Activated CD8-positive, alpha-beta memory T cell treated with anti-CD3 and anti-CD28 coated beads, Interleukin-2, amount 10 ng/mL, durations not matched to agents 7 days and 5 days (primary cell): ENCODE data around the gene GABRG3. TPM values are rescaled to one million over a fixed set of nuclear protein-coding genes. Genes with fewer than 3 reads are reported as not detected.

Source experiments
- ATAC-seq: fragments of 150-1000 bp; cut with Tn5 transposase; one replicate; pipeline ENCODE4 v1.10.0; 2021; ENCODE audit warnings: moderate library complexity
- CTCF ChIA-PET: fragments of 350-600 bp; sonication (Branson Sonifier 250); formaldehyde crosslinking; loops from one replicate; lab custom pipeline; 2021; ENCODE audit warnings: antibody characterized with exemption; lab: Charles Lee
- DNase-seq: peaks from one replicate; pipeline ENCODE4 v3.0.0-alpha.2; 2020
- H3K27ac Mint-ChIP-seq: one replicate; pipeline ENCODE4 v1.8.0; 2021; ENCODE audit warnings: mild to moderate bottlenecking, mixed read lengths
- H3K27me3 Mint-ChIP-seq: one replicate; pipeline ENCODE4 v1.8.0; 2021; ENCODE audit warnings: mixed read lengths
- H3K36me3 Mint-ChIP-seq: one replicate; pipeline ENCODE4 v1.8.0; 2021; ENCODE audit warnings: mild to moderate bottlenecking, mixed read lengths
- H3K4me1 Mint-ChIP-seq: one replicate; pipeline ENCODE4 v1.8.0; 2021; ENCODE audit warnings: mixed read lengths
- H3K4me3 Mint-ChIP-seq: one replicate; pipeline ENCODE4 v1.8.0; 2021; ENCODE audit warnings: mild to moderate bottlenecking, moderate library complexity, mixed read lengths
- H3K9me3 Mint-ChIP-seq: one replicate; pipeline ENCODE4 v1.8.0; 2022; ENCODE audit warnings: low read depth, mixed read lengths
- total RNA-seq, 2 experiments: library from RNA; stranded (reverse); gene quantifications; one replicate each; pipeline ENCODE4 v1.2.3, GENCODE V29; 2021

GABRG3 gene
- total RNA-seq, 2 experiments from 2014 or later = not detected

DNA sequence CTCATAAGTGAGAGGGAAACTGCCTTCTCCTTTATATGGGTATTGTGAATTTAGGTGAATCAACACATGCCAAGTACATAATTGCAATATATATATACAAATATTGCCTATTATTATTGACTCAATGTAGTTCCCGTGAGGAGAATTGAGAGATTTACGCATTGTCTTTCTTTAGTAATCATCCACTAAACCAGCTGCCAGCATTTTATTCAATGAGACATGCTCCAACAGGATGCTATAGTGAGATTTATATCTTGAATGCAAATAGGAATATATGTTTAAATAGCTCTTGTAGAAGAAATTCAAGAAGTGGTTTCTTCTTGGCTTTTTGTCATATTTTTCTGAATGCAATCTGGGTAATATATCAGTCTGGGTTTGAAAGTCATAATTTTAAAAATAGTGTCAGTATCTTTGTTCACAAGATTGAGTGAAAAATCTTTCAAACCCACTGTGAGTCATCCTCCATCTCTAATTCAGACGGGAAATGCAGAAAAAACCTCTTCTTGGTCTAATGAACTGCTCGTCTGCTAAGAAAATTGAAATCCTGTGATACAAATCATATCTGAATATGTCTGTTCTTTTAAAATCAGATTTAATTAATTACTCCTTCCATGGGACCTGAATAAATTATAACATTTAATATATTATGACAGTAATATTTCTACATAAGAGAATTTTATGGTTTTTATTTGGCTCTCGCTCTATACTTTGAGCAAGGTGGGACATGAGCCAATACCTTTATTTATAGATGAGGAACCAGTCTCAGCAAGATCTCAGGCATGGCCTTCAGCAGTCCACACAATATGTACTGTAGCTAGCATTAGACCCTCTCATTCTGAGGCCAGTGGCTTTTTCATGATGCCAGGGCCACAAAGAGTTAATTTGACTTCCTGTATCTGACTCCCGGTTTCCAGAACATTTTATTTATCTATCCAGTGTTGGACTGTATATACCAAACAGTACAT is 516.0 kb downstream of the GABRG3 start:
- no peaks in the 10 kb centered on the region for H3K4me1 Mint-ChIP-seq
- ATAC-seq (no peak), DNase-seq (no peak)
- no peak overlapping the region for H3K4me3 Mint-ChIP-seq
- CTCF ChIA-PET = no interaction called here
- H3K36me3 Mint-ChIP-seq = no peaks in the 10 kb centered on the region
- H3K27me3 Mint-ChIP-seq = no peaks in the 10 kb centered on the region
- no peak overlapping the region for H3K27ac Mint-ChIP-seq
- H3K9me3 Mint-ChIP-seq = peaks cover 2% of the 10 kb centered on the region

- no peaks in the 10 kb centered on the region for H3K4me1 Mint-ChIP-seq
- CTCF ChIA-PET = no interaction called here
- H3K9me3 Mint-ChIP-seq = peaks cover 2% of the 10 kb centered on the region
- no peaks in the 10 kb centered on the region for H3K27me3 Mint-ChIP-seq
- no peaks in the 10 kb centered on the region for H3K36me3 Mint-ChIP-seq
- no peak overlapping the region for H3K4me3 Mint-ChIP-seq
- ATAC-seq (no peak), DNase-seq (no peak)
- H3K27ac Mint-ChIP-seq = no peak overlapping the region
These were observed 516.9 kb downstream of the GABRG3 start for GRCh38 chr15:27487846-27488245.

DNA sequence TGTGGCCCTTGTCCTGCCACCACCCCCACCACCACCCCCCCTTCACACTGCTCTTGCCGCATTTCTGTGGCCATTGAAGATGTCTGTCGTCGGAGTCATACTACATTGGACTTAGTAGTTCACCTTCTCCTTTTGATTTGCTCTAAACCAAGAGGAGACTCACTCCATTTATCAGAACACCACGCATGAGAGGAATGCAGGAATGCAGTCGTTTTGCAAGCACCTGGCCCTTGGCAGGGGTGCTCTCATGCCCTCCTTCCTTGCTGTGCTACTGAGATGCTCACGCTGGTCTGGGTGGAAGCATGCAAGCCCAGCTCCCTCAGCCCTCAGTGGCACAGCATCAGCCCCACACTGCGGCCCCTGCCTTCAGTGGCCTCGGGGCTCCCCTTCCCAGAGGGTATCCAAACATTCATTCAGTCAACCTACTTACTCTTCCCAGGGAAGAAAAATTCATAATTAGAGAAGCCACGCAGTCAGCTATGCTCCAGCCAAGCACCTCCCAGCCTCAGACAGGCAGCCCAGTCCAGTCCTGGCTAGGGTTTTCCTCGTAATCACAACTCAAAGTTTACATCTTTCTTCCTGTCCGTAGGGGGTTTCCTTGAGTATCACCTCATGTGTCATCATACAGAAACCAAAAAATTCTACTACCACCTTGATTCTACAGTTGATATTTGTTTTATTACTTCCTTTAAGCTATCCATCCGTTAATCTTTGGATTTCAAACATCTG is 520.0 kb downstream of the GABRG3 start:
- no peaks in the 10 kb centered on the region for H3K36me3 Mint-ChIP-seq
- CTCF ChIA-PET = no interaction called here

GRCh38 chr15:27491666-27492621 is 521.0 kb downstream of the GABRG3 start:
- CTCF ChIA-PET = no interaction called here
- H3K27me3 Mint-ChIP-seq = no peaks in the 10 kb centered on the region
- H3K4me1 Mint-ChIP-seq = no peaks in the 10 kb centered on the region
- no peaks in the 10 kb centered on the region for H3K36me3 Mint-ChIP-seq
- H3K4me3 Mint-ChIP-seq = no peak overlapping the region
- no peak for ATAC-seq
- DNase-seq = no peak
- H3K9me3 Mint-ChIP-seq = peaks cover 2% of the 10 kb centered on the region
- no peak overlapping the region for H3K27ac Mint-ChIP-seq

More for the DNA sequence above, 520.0 kb downstream of the GABRG3 start:
- Mint-ChIP-seq H3K9me3 (peaks cover 2% of the 10 kb centered on the region), H3K4me1 (no peaks in the 10 kb centered on the region), H3K4me3 (no peak overlapping the region), H3K27ac (no peak overlapping the region), H3K27me3 (no peaks in the 10 kb centered on the region)
- DNase-seq (no peak), ATAC-seq (no peak)

DNA sequence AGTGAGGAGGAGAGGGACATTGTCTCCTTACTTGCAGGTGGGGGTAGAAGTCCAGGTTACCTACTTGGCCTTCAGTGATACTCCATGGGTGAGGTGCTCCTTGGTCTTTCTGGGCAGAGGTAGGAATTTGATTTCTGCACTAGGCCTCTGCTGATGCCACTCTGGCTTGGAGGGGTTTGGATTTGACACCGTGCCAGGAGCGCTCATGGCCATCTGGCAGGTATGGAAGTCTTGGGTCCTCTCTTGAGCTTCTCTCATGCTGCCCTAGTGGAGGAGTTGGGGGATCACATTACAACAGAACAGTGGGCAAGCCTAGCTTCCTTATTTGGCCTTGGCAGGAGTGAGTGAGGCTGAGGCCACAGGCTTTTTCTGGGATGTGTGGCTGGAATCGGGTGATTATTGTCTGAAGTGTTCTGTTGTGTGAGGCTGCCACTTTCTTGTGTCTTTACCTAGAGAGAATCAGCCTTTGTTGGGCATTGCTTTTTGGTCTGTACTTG is 525.0 kb downstream of the GABRG3 start:
- CTCF ChIA-PET = no interaction called here
- no peak for ATAC-seq
- Mint-ChIP-seq H3K27me3 (no peaks in the 10 kb centered on the region), H3K4me3 (no peak overlapping the region), H3K36me3 (no peaks in the 10 kb centered on the region), H3K9me3 (peaks cover 14% of the 10 kb centered on the region), H3K4me1 (no peaks in the 10 kb centered on the region), H3K27ac (no peak overlapping the region)
- DNase-seq = no peak

- Mint-ChIP-seq H3K27ac (no peak overlapping the region), H3K36me3 (no peaks in the 10 kb centered on the region), H3K4me1 (no peaks in the 10 kb centered on the region), H3K4me3 (no peak overlapping the region), H3K9me3 (peaks cover 15% of the 10 kb centered on the region), H3K27me3 (no peaks in the 10 kb centered on the region)
- DNase-seq (no peak), ATAC-seq (no peak)
- CTCF ChIA-PET = no interaction called here
These were observed 527.7 kb downstream of the GABRG3 start for GRCh38 chr15:27498700-27499099.

DNA sequence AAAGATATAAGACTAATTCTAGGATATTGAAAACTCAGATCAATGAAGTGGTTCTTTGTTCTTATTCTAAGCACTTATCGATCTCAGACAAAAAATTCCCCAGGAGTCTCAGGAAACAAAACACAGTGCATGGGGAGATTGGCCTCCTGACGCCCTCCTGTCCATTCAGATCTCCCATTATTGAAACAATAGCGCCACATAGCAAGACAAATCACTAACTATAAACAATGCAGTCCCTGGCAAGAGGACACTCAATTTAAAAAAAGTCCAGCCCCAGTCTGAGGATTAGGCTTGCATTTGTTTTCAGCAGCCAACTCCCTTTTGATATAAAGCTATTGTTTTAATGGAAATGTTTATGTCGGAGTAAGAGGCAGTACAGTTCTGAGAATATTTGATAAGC is 528.2 kb downstream of the GABRG3 start:
- DNase-seq = no peak
- Mint-ChIP-seq H3K4me1 (no peaks in the 10 kb centered on the region), H3K9me3 (peaks cover 16% of the 10 kb centered on the region), H3K4me3 (no peak overlapping the region), H3K36me3 (no peaks in the 10 kb centered on the region), H3K27me3 (no peaks in the 10 kb centered on the region), H3K27ac (no peak overlapping the region)
- no peak for ATAC-seq
- CTCF ChIA-PET = no interaction called here

DNA sequence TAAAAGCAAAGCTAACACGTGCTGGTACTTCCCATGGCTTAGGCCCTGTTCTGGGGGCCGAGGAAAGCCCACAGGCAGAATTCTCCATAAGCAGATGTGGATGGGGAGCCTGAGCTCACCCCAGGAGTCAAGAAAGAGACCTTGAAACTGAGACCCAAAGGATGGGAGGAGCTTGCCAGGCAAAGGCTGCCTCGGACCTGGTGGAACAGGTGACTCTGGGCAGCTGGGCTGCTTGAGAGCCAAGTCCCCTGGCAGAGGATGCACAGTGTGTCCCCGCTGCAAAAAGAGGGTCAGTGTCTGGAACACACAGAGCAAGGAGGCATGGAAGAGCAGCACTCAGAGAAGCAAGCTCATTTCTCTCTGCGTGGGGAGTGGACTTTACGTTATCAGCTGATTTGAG is 528.7 kb downstream of the GABRG3 start:
- no peak for ATAC-seq
- no peak for DNase-seq
- Mint-ChIP-seq H3K4me3 (no peak overlapping the region), H3K4me1 (no peaks in the 10 kb centered on the region), H3K9me3 (peaks cover 17% of the 10 kb centered on the region), H3K27ac (no peak overlapping the region), H3K36me3 (no peaks in the 10 kb centered on the region), H3K27me3 (no peaks in the 10 kb centered on the region)
- CTCF ChIA-PET = no interaction called here

DNA sequence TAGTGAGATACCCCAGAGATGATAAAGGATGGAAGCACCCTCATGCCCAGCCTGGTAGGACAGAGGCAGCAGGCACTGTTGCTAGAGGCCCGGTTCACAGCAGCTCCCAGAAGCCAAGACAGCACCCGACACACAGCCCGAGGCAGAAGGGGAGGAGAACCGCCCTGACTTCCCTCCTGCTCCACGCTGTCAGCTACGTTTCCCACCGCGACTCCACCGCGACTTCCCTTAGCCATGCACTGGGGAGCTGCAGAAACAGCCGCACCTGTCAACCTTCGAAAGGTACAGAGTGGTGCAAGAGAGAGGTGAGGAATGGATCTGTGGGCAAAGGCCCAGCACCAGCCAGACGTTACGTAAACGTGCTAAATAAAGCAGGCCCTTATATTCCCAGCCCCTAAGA is 529.2 kb downstream of the GABRG3 start:
- DNase-seq = no peak
- Mint-ChIP-seq H3K4me3 (no peak overlapping the region), H3K27ac (no peak overlapping the region), H3K4me1 (no peaks in the 10 kb centered on the region), H3K9me3 (peaks cover 17% of the 10 kb centered on the region), H3K27me3 (no peaks in the 10 kb centered on the region), H3K36me3 (no peaks in the 10 kb centered on the region)
- CTCF ChIA-PET = no interaction called here
- no peak for ATAC-seq

- CTCF ChIA-PET = no interaction called here
- Mint-ChIP-seq H3K36me3 (no peaks in the 10 kb centered on the region), H3K4me1 (no peaks in the 10 kb centered on the region), H3K4me3 (no peak overlapping the region), H3K27me3 (no peaks in the 10 kb centered on the region), H3K27ac (no peak overlapping the region), H3K9me3 (peaks cover 21% of the 10 kb centered on the region)
- ATAC-seq (no peak), DNase-seq (no peak)
These were observed 535.8 kb downstream of the GABRG3 start for GRCh38 chr15:27506752-27507151.

GRCh38 chr15:27509014-27509413 is 538.0 kb downstream of the GABRG3 start:
- Mint-ChIP-seq H3K4me3 (no peak overlapping the region), H3K27ac (no peak overlapping the region), H3K27me3 (no peaks in the 10 kb centered on the region), H3K36me3 (no peaks in the 10 kb centered on the region), H3K4me1 (no peaks in the 10 kb centered on the region), H3K9me3 (peaks cover 27% of the 10 kb centered on the region)
- no peak for DNase-seq
- no peak for ATAC-seq
- CTCF ChIA-PET = no interaction called here

DNA sequence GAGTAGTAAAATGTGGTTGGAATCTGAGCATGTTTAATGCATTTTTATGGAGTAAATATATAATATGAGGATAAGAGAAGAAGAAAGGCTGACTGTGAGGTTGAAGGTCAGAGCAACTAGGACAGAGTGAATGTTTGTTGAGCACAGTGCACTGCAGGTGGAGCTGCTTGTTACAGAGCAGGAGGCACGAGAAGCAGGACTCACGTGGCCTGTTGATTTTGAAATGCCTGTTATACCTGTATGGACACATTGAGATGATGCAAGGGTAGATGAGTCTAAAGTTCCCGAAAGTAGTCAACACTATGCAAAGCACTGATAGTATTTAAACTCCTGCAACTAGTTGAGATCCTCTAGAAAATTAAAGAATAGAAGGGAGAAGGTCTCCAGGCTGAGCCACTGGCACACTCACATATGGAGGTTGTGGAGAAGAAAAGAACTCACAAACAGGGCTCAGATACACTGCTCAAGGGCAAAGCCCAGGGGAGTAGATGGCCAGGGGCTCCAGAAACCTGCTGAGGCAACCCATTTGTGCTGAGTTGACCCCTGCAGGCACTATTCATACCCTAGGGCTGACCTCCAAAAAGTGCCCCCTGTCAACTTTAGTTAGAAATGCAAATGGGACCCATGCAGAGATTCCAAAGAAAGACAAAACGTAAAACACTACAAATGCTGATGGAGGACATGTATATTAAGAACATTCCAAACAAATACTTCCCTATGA is 541.5 kb downstream of the GABRG3 start:
- no peaks in the 10 kb centered on the region for H3K36me3 Mint-ChIP-seq
- no peaks in the 10 kb centered on the region for H3K27me3 Mint-ChIP-seq
- H3K4me1 Mint-ChIP-seq = no peaks in the 10 kb centered on the region
- CTCF ChIA-PET = no interaction called here
- H3K27ac Mint-ChIP-seq = no peak overlapping the region
- peaks cover 36% of the 10 kb centered on the region for H3K9me3 Mint-ChIP-seq
- DNase-seq = no peak
- H3K4me3 Mint-ChIP-seq = no peak overlapping the region
- no peak for ATAC-seq
